Osteocyte (in vitro differentiated cells): ENCODE data around the gene F12. TPM values are rescaled to one million over a fixed set of nuclear protein-coding genes. Genes with fewer than 3 reads are reported as not detected.
A peak's percentile ranks its signal among the peaks of the same experiment; 100 is the strongest.

Source experiments
- DNase-seq: peaks from one replicate; pipeline ENCODE4 v3.0.0; 2021; ENCODE audit warnings: mixed read lengths; ENCODE audit not compliant: unreplicated experiment; ENCODE audit errors: extremely low spot score
- H3K27ac Mint-ChIP-seq: one replicate; pipeline ENCODE4 v1.8.0; 2021; ENCODE audit warnings: mild to moderate bottlenecking, mixed read lengths; ENCODE audit not compliant: unreplicated experiment
- H3K27me3 Mint-ChIP-seq: one replicate; pipeline ENCODE4 v1.8.0; 2021; ENCODE audit warnings: mixed read lengths; ENCODE audit not compliant: unreplicated experiment
- H3K36me3 Mint-ChIP-seq: one replicate; pipeline ENCODE4 v1.8.0; 2021; ENCODE audit warnings: mixed read lengths; ENCODE audit not compliant: unreplicated experiment
- H3K4me1 Mint-ChIP-seq: one replicate; pipeline ENCODE4 v1.8.0; 2021; ENCODE audit warnings: mixed read lengths; ENCODE audit not compliant: unreplicated experiment
- H3K4me3 Mint-ChIP-seq: one replicate; pipeline ENCODE4 v1.8.0; 2021; ENCODE audit warnings: mild to moderate bottlenecking, moderate library complexity, mixed read lengths; ENCODE audit not compliant: unreplicated experiment
- H3K9me3 Mint-ChIP-seq: one replicate; pipeline ENCODE4 v1.8.0; 2021; ENCODE audit warnings: mixed read lengths; ENCODE audit not compliant: unreplicated experiment
- CTCF ChIP-seq: fragments of 200-600 bp; sonication (generic); IDR thresholded peaks from 2 replicates; pipeline ENCODE4 v1.5.0; 2021; ENCODE audit warnings: antibody characterized with exemption, mild to moderate bottlenecking, moderate library complexity
- total RNA-seq: library from RNA; stranded (reverse); gene quantifications from 2 replicates; pipeline ENCODE4 v1.2.1, GENCODE V29; 2021

Gene F12
- total RNA-seq, 1 donor from 2014 or later, result 1.5 TPM

- Mint-ChIP-seq H3K36me3 (peaks cover 7% of the 10 kb centered on the region), H3K27ac (no peak overlapping the region), H3K9me3 (no peaks in the 10 kb centered on the region), H3K27me3 (no peaks in the 10 kb centered on the region), H3K4me3 (peak overlapping the region; percentile 76), H3K4me1 (peaks cover 22% of the 10 kb centered on the region)
- no peak for DNase-seq
- no peak for TF ChIP-seq CTCF
These were observed 18.7 kb upstream of the F12 start for GRCh38 chr5:177427919-177428573.

- Mint-ChIP-seq H3K36me3 (peaks cover 4% of the 10 kb centered on the region), H3K4me3 (peak overlapping the region; percentile 76), H3K9me3 (no peaks in the 10 kb centered on the region), H3K27me3 (no peaks in the 10 kb centered on the region), H3K4me1 (peaks cover 22% of the 10 kb centered on the region), H3K27ac (peak overlapping the region; percentile 57)
- DNase-seq, result no peak
- no peak for TF ChIP-seq CTCF
These were observed 18.0 kb upstream of the F12 start for GRCh38 chr5:177427211-177427822.

GRCh38 chr5:177426566-177427210 lies 17.3 kb upstream of the F12 start, which contains the start of gene GRK6:
Gene GRK6, plus strand, starts transcription at chr5:177426676. Its CDS starts 170 bp downstream, at chr5:177426846.
- DNase-seq, result no peak
- no peaks in the 10 kb centered on the region for H3K9me3 Mint-ChIP-seq
- H3K27me3 Mint-ChIP-seq, result no peaks in the 10 kb centered on the region
- peaks cover 4% of the 10 kb centered on the region for H3K36me3 Mint-ChIP-seq
- H3K27ac Mint-ChIP-seq, result peak within 1 kb of the TSS; percentile 98
- TF ChIP-seq CTCF, result no peak
- H3K4me3 Mint-ChIP-seq, result peak within 1 kb of the TSS; percentile 88
- peaks cover 22% of the 10 kb centered on the region for H3K4me1 Mint-ChIP-seq

GRCh38 chr5:177425801-177426565 lies 16.6 kb upstream of the F12 start:
- TF ChIP-seq CTCF, result no peak
- peaks cover 23% of the 10 kb centered on the region for H3K4me1 Mint-ChIP-seq
- H3K27me3 Mint-ChIP-seq, result no peaks in the 10 kb centered on the region
- peak overlapping the region; percentile 88 for H3K4me3 Mint-ChIP-seq
- DNase-seq, result peak; percentile 100
- no peaks in the 10 kb centered on the region for H3K9me3 Mint-ChIP-seq
- H3K27ac Mint-ChIP-seq, result peak overlapping the region; percentile 98
- peaks cover 4% of the 10 kb centered on the region for H3K36me3 Mint-ChIP-seq
